NCI-H128 (cell line): Measurements from ENCODE around the gene SIGLEC6.

ENCODE experiments used
- DNase-seq: peaks from one replicate; lab custom pipeline; 2025; ENCODE audit not compliant: unreplicated experiment; lab: John Stamatoyannopoulos, UW

SIGLEC6 gene

GRCh38 chr19:51477344-51477743 lies 54.1 kb downstream of the SIGLEC6 start:
- DNase-seq: no peak

- no peak for DNase-seq
These were observed 55.3 kb downstream of the SIGLEC6 start for GRCh38 chr19:51476164-51476563.

- no peak for DNase-seq
These were observed 58.3 kb downstream of the SIGLEC6 start for GRCh38 chr19:51473009-51473707.

- DNase-seq: no peak
These were observed 58.9 kb downstream of the SIGLEC6 start for GRCh38 chr19:51472607-51473006.

GRCh38 chr19:51471527-51471926 lies 59.9 kb downstream of the SIGLEC6 start:
- DNase-seq: no peak

- DNase-seq: no peak
These were observed 60.5 kb downstream of the SIGLEC6 start for GRCh38 chr19:51470966-51471365.

GRCh38 chr19:51469629-51470028 lies 61.8 kb downstream of the SIGLEC6 start:
- no peak for DNase-seq

- no peak for DNase-seq
These were observed 62.3 kb downstream of the SIGLEC6 start for GRCh38 chr19:51469162-51469561.

- no peak for DNase-seq
These were observed 62.9 kb downstream of the SIGLEC6 start for GRCh38 chr19:51468545-51468920.

GRCh38 chr19:51467864-51468544 lies 63.5 kb downstream of the SIGLEC6 start:
- no peak for DNase-seq
